Lower leg skin (tissue), 3 donors: ENCODE data around the gene CFAP92.

Source experiments
- POLR2A ChIP-seq, 2 donors: fragments of 450-650 bp; IDR thresholded peaks; one replicate each; pipeline ENCODE4 v1.6.1; 2016 to 2017; ENCODE audit warnings: antibody characterized with exemption in 2 of 2, mild to moderate bottlenecking in 1 of 2, moderate library complexity in 1 of 2
- TF ChIP-seq, protein P1 (sequence below), 3 donors: fragments of 450-650 bp; IDR thresholded peaks; one replicate each; pipeline ENCODE4 v1.5.1; 2016; ENCODE audit warnings: antibody characterized with exemption in 3 of 3, mild to moderate bottlenecking in 3 of 3, moderate library complexity in 2 of 3

DNA sequence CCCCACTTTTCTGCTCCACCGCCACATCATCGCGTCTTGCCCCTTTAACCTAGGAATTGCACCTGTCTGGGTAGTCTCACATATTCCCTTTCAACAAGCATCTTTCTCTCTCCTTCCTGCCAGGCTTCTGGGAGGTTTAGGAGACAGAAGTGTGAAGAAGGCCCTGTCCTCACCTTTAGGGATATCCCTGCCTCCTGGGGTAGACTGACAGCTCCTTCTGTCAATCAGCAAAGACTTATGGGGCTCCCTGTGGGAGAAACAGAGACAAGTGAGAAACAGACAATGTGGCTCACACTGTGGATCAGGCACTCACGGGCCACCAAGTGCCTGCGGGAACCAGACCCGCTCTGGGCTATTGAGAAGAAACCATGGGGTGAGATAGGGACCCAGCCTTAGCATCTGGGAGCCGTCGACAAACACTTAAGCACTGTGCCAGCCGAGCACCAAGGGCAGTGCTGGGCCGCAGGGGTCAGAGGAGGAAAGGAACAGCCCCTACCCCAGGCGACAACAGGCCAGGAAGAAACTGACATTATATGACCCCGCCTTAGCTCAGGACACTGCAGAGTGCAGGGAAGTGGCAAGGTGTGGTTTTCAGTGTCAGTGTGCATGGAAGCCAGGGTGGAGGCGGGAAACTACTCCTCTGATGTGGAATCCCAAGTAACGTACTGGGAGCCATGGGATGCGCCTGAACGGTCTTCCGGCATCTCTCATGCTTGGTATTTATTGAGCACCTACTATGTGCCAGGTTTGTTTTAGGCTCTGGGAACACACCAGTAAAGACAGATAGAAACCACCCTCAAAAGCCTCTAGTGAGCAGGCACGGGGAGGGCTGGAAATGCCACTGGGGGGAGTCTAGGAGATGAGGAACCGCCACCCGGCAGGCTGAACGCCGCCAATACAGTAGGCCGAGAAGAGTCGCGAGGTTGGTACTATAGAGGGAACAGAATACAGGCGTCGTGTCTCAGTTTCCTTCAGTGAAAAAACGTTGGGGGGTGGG, 9.0 kb upstream of the CFAP92 start:
- TF ChIP-seq, protein P1, sequence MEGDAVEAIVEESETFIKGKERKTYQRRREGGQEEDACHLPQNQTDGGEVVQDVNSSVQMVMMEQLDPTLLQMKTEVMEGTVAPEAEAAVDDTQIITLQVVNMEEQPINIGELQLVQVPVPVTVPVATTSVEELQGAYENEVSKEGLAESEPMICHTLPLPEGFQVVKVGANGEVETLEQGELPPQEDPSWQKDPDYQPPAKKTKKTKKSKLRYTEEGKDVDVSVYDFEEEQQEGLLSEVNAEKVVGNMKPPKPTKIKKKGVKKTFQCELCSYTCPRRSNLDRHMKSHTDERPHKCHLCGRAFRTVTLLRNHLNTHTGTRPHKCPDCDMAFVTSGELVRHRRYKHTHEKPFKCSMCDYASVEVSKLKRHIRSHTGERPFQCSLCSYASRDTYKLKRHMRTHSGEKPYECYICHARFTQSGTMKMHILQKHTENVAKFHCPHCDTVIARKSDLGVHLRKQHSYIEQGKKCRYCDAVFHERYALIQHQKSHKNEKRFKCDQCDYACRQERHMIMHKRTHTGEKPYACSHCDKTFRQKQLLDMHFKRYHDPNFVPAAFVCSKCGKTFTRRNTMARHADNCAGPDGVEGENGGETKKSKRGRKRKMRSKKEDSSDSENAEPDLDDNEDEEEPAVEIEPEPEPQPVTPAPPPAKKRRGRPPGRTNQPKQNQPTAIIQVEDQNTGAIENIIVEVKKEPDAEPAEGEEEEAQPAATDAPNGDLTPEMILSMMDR (IDR thresholded peaks at IDR 0.05), result no peak
- no peak for TF ChIP-seq POLR2A (IDR thresholded peaks at IDR 0.05)
